Erythroblast (primary cell): ENCODE measurements around the gene IFIT3.

Experiments used
- GATA1 ChIP-seq: IDR thresholded peaks from 2 replicates; pipeline ENCODE4 v1.6.1; 2011; ENCODE audit warnings: low read depth, mild to moderate bottlenecking, control low read depth, low read length, moderate library complexity
- POLR2A ChIP-seq: IDR thresholded peaks from 2 replicates; pipeline ENCODE4 v1.6.1; 2011; ENCODE audit warnings: mild to moderate bottlenecking, low read length

GRCh38 chr10:89278900-89279392 is 48.9 kb upstream of the IFIT3 start:
- no peak for TF ChIP-seq POLR2A
- TF ChIP-seq GATA1 = no peak
